Activated B cell treated with CpG ODN at 0.5 μM for 24 hours (primary cell): Measurements from ENCODE around the gene KCNMA1. TPM values are rescaled to one million over a fixed set of nuclear protein-coding genes. Genes with fewer than 3 reads are reported as not detected.

Experiments
- ATAC-seq: fragments of 200-7000 bp; cut with Tn5 transposase; one replicate; pipeline ENCODE4 v1.10.0; 2021; ENCODE audit warnings: low read depth, mild to moderate bottlenecking, moderate library complexity
- CTCF ChIA-PET: fragments of 350-600 bp; sonication (Branson Sonifier 250); formaldehyde crosslinking; loops from one replicate; lab custom pipeline; 2021; ENCODE audit warnings: antibody characterized with exemption; lab: Charles Lee
- POLR2A ChIA-PET: fragments of 350-600 bp; sonication (Branson Sonifier 250); formaldehyde crosslinking; loops from one replicate; lab custom pipeline; 2021; ENCODE audit warnings: antibody characterized with exemption; lab: Charles Lee
- DNase-seq: peaks from one replicate; pipeline ENCODE4 v3.0.0; 2022
- H3K27ac Mint-ChIP-seq: one replicate; pipeline ENCODE4 v1.8.0; 2020; ENCODE audit warnings: mixed read lengths
- H3K27me3 Mint-ChIP-seq: one replicate; pipeline ENCODE4 v1.8.0; 2021; ENCODE audit warnings: mixed read lengths
- H3K36me3 Mint-ChIP-seq: one replicate; pipeline ENCODE4 v1.8.0; 2021; ENCODE audit warnings: low read depth, mixed read lengths
- H3K4me1 Mint-ChIP-seq: one replicate; pipeline ENCODE4 v1.8.0; 2021; ENCODE audit warnings: mixed read lengths
- H3K4me3 Mint-ChIP-seq: one replicate; pipeline ENCODE4 v1.8.0; 2020; ENCODE audit warnings: mild to moderate bottlenecking, mixed read lengths
- H3K9me3 Mint-ChIP-seq: one replicate; pipeline ENCODE4 v1.8.0; 2020; ENCODE audit warnings: mixed read lengths
- intact Hi-C: fragments of 100-400 bp; cut with micrococcal nuclease; formaldehyde crosslinking; loops from one replicate; pipeline ENCODE4 v1.15.1; 2024
- total RNA-seq: library from RNA; stranded (reverse); gene quantifications from 2 replicates; pipeline ENCODE4 v1.2.3, GENCODE V29; 2022
- TF ChIP-seq, protein P1 (sequence below): fragments of 200-600 bp; IDR thresholded peaks from one replicate; pipeline ENCODE4 v1.8.0; 2022; ENCODE audit warnings: antibody characterized with exemption, mild to moderate bottlenecking

The KCNMA1 gene
- total RNA-seq, 1 donor from 2014 or later, result 3.7 TPM

DNA sequence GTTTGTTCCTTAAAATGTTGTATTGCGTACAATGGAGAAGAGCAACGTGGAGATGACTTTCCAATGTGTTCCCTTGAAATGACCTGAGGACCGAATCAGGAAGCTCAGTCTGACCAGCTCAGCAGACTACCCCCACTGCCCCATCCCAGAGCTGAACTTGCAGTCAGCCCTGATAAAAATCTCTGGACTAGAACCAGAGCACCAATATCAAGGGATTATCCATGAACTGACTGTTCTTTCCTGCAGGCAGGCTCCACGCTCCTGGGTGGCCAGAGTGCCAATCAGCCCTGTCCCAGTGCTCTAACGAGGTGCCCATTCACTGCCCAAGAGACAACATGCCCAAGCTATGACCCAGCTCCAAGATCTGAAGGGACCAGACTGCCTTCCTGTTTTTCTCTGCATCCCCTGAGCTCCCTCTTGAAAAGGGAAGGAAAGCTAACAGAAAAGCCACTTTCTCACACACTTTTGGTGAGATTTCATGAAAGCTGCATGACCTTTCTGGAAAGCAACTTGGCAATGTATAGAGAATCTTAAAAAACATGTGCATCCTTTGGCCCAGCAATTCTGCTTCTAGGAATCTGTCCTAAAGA, 130.2 kb downstream of the KCNMA1 start:
- Mint-ChIP-seq H3K4me1 (no peaks in the 10 kb centered on the region), H3K4me3 (no peak overlapping the region), H3K36me3 (no peaks in the 10 kb centered on the region), H3K27me3 (peaks cover 3% of the 10 kb centered on the region), H3K27ac (no peak overlapping the region), H3K9me3 (no peaks in the 10 kb centered on the region)
- CTCF ChIA-PET, result no interaction called here
- no peak for DNase-seq
- TF ChIP-seq, protein P1, sequence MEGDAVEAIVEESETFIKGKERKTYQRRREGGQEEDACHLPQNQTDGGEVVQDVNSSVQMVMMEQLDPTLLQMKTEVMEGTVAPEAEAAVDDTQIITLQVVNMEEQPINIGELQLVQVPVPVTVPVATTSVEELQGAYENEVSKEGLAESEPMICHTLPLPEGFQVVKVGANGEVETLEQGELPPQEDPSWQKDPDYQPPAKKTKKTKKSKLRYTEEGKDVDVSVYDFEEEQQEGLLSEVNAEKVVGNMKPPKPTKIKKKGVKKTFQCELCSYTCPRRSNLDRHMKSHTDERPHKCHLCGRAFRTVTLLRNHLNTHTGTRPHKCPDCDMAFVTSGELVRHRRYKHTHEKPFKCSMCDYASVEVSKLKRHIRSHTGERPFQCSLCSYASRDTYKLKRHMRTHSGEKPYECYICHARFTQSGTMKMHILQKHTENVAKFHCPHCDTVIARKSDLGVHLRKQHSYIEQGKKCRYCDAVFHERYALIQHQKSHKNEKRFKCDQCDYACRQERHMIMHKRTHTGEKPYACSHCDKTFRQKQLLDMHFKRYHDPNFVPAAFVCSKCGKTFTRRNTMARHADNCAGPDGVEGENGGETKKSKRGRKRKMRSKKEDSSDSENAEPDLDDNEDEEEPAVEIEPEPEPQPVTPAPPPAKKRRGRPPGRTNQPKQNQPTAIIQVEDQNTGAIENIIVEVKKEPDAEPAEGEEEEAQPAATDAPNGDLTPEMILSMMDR, result no peak
- intact Hi-C loops, result no loop called here
- ATAC-seq, result no peak
- POLR2A ChIA-PET, result no interaction called here

- ChIA-PET CTCF (no interaction called here), POLR2A (no interaction called here)
- TF ChIP-seq, protein P1, result no peak
Measured at GRCh38 chr10:77506517-77507200, 130.9 kb downstream of the KCNMA1 start.

GRCh38 chr10:77505431-77506334, 131.9 kb downstream of the KCNMA1 start:
- Mint-ChIP-seq H3K27ac (no peak overlapping the region), H3K36me3 (no peaks in the 10 kb centered on the region), H3K9me3 (no peaks in the 10 kb centered on the region), H3K4me3 (no peak overlapping the region), H3K27me3 (peaks cover 7% of the 10 kb centered on the region), H3K4me1 (no peaks in the 10 kb centered on the region)
- POLR2A ChIA-PET, result no interaction called here
- CTCF ChIA-PET, result interaction anchor here (0.9 kb wide), 1 partner anchor 332 kb away, joined by 3 read pairs; no protein-coding TSS in a partner anchor
- no peak for ATAC-seq
- TF ChIP-seq, protein P1, result no peak
- DNase-seq, result no peak
- intact Hi-C loops, result no loop called here

More at GRCh38 chr10:77506517-77507200, 130.9 kb downstream of the KCNMA1 start:
- Mint-ChIP-seq H3K27me3 (peaks cover 5% of the 10 kb centered on the region), H3K27ac (no peak overlapping the region), H3K9me3 (no peaks in the 10 kb centered on the region), H3K36me3 (no peaks in the 10 kb centered on the region), H3K4me3 (no peak overlapping the region), H3K4me1 (no peaks in the 10 kb centered on the region)
- no peak for DNase-seq
- ATAC-seq, result no peak
- intact Hi-C loops, result no loop called here

GRCh38 chr10:77504873-77505257, 132.7 kb downstream of the KCNMA1 start:
- ChIA-PET CTCF (interaction anchor here (0.9 kb wide), 1 partner anchor 331 kb away, joined by 3 read pairs; no protein-coding TSS in a partner anchor), POLR2A (no interaction called here)
- Mint-ChIP-seq H3K27ac (no peak overlapping the region), H3K4me1 (no peaks in the 10 kb centered on the region), H3K4me3 (no peak overlapping the region), H3K9me3 (no peaks in the 10 kb centered on the region), H3K27me3 (peaks cover 7% of the 10 kb centered on the region), H3K36me3 (no peaks in the 10 kb centered on the region)
- TF ChIP-seq, protein P1, result no peak
- ATAC-seq (no peak), DNase-seq (no peak)
- intact Hi-C loops, result no loop called here
